Measurements from ENCODE around the gene AFTPH.

GRCh38 chr2:64482765-64483504, 41.2 kb upstream of the AFTPH start:
- TF ChIP-seq, protein P1, sequence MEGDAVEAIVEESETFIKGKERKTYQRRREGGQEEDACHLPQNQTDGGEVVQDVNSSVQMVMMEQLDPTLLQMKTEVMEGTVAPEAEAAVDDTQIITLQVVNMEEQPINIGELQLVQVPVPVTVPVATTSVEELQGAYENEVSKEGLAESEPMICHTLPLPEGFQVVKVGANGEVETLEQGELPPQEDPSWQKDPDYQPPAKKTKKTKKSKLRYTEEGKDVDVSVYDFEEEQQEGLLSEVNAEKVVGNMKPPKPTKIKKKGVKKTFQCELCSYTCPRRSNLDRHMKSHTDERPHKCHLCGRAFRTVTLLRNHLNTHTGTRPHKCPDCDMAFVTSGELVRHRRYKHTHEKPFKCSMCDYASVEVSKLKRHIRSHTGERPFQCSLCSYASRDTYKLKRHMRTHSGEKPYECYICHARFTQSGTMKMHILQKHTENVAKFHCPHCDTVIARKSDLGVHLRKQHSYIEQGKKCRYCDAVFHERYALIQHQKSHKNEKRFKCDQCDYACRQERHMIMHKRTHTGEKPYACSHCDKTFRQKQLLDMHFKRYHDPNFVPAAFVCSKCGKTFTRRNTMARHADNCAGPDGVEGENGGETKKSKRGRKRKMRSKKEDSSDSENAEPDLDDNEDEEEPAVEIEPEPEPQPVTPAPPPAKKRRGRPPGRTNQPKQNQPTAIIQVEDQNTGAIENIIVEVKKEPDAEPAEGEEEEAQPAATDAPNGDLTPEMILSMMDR (tag by site-specific recombination; IDR thresholded peaks at IDR 0.05) = no peak
- TF ChIP-seq SCRT2 (tag by site-specific recombination; IDR thresholded peaks at IDR 0.05) (peak; percentile 97), KLF9 (tag by site-specific recombination; IDR thresholded peaks at IDR 0.05; ENCODE audit: low read depth) (no peak)
